ENCODE results near the gene PTPRA. TPM values are rescaled to one million over a fixed set of nuclear protein-coding genes. Genes with fewer than 3 reads are reported as not detected.

Gene PTPRA
- total RNA-seq, 1 experiment from 2014 or later = 57.0 TPM

- no peaks in the 10 kb centered on the region for H3K27me3 Mint-ChIP-seq (ENCODE audit: insufficient read depth, unreplicated experiment)
- TF ChIP-seq CTCF (IDR thresholded peaks at IDR 0.05; ENCODE audit: insufficient read depth in 1 of 2, low read depth in 1 of 2, low read length in 1 of 2, severe bottlenecking in 1 of 2, unreplicated experiment in 1 of 2) = no peak
- ChIA-PET POLR2A (no interaction called here), CTCF (no interaction called here)
- H3K4me1 Mint-ChIP-seq (ENCODE audit: low read depth, unreplicated experiment) = peaks cover 18% of the 10 kb centered on the region
- Histone ChIP-seq H3K36me3 (ENCODE audit: control insufficient read depth, insufficient read depth, low read length) (no peaks in the 10 kb centered on the region; the same call in 1 of the 2 replicates), H3K9me3 (no peaks in the 10 kb centered on the region), H3K4me3 (ENCODE audit: low read depth, low read length) (no peak overlapping the region), H3K27me3 (replicated peaks; ENCODE audit: control insufficient read depth, insufficient read depth, low read length) (no peaks in the 10 kb centered on the region), H3K4me1 (peaks cover 24% of the 10 kb centered on the region)
- no peaks in the 10 kb centered on the region for H3K9me3 Mint-ChIP-seq (ENCODE audit: unreplicated experiment)
- H3K27ac Mint-ChIP-seq (ENCODE audit: unreplicated experiment) = no peak overlapping the region
- BruUV-seq (replicated peaks) = no TSS peak
- intact Hi-C loops (cut with micrococcal nuclease; ENCODE audit: unreplicated experiment) = no loop called here
- DNase-seq = no peak
- peaks cover 6% of the 10 kb centered on the region for H3K36me3 Mint-ChIP-seq (ENCODE audit: insufficient read depth, unreplicated experiment)
- no peak overlapping the region for H3K4me3 Mint-ChIP-seq (ENCODE audit: unreplicated experiment)
These were observed 48.2 kb downstream of the PTPRA start for GRCh38 chr20:2921506-2921905.

GRCh38 chr20:2922957-2923356 is 49.7 kb downstream of the PTPRA start:
- no peak overlapping the region for H3K27ac Mint-ChIP-seq (ENCODE audit: unreplicated experiment)
- Histone ChIP-seq H3K4me1 (peaks cover 24% of the 10 kb centered on the region), H3K4me3 (ENCODE audit: low read depth, low read length) (no peak overlapping the region), H3K9me3 (no peaks in the 10 kb centered on the region), H3K27me3 (replicated peaks; ENCODE audit: control insufficient read depth, insufficient read depth, low read length) (no peaks in the 10 kb centered on the region), H3K36me3 (ENCODE audit: control insufficient read depth, insufficient read depth, low read length) (no peaks in the 10 kb centered on the region; the same call in 1 of the 2 replicates)
- POLR2A ChIA-PET = interaction anchor here (0.6 to 0.9 kb wide), 4 partner anchors 78 to 270 kb away, joined by 3 to 5 read pairs (median 4); partner anchors contain the start of gene NOP56
- peak; percentile 45 to 54 for DNase-seq
- CTCF ChIA-PET = interaction anchor here (0.7 to 1.8 kb wide), 2 partner anchors 9 to 78 kb away, joined by 6 to 8 read pairs; no protein-coding TSS in a partner anchor
- peaks cover 12% of the 10 kb centered on the region for H3K36me3 Mint-ChIP-seq (ENCODE audit: insufficient read depth, unreplicated experiment)
- H3K4me3 Mint-ChIP-seq (ENCODE audit: unreplicated experiment) = no peak overlapping the region
- H3K27me3 Mint-ChIP-seq (ENCODE audit: insufficient read depth, unreplicated experiment) = no peaks in the 10 kb centered on the region
- H3K9me3 Mint-ChIP-seq (ENCODE audit: unreplicated experiment) = no peaks in the 10 kb centered on the region
- peaks cover 18% of the 10 kb centered on the region for H3K4me1 Mint-ChIP-seq (ENCODE audit: low read depth, unreplicated experiment)
- no peak for TF ChIP-seq CTCF (IDR thresholded peaks at IDR 0.05; ENCODE audit: insufficient read depth in 1 of 2, low read depth in 1 of 2, low read length in 1 of 2, severe bottlenecking in 1 of 2, unreplicated experiment in 1 of 2)
- no TSS peak for BruUV-seq (replicated peaks)
- intact Hi-C loops (cut with micrococcal nuclease; ENCODE audit: unreplicated experiment) = no loop called here

- H3K9me3 ChIP-seq = no peaks in the 10 kb centered on the region
- peaks cover 13% of the 10 kb centered on the region for H3K36me3 Mint-ChIP-seq (ENCODE audit: insufficient read depth, unreplicated experiment)
- POLR2A ChIA-PET = no interaction called here
- CTCF ChIA-PET = no interaction called here
- no peaks in the 10 kb centered on the region for H3K27me3 ChIP-seq (replicated peaks; ENCODE audit: control insufficient read depth, insufficient read depth, low read length)
- H3K9me3 Mint-ChIP-seq (ENCODE audit: unreplicated experiment) = no peaks in the 10 kb centered on the region
- no peak for TF ChIP-seq CTCF (IDR thresholded peaks at IDR 0.05; ENCODE audit: insufficient read depth in 1 of 2, low read depth in 1 of 2, low read length in 1 of 2, severe bottlenecking in 1 of 2, unreplicated experiment in 1 of 2)
- no peaks in the 10 kb centered on the region for H3K27me3 Mint-ChIP-seq (ENCODE audit: insufficient read depth, unreplicated experiment)
- no peaks in the 10 kb centered on the region for H3K36me3 ChIP-seq (ENCODE audit: control insufficient read depth, insufficient read depth, low read length)
- no peak overlapping the region for H3K4me3 ChIP-seq (ENCODE audit: low read depth, low read length)
- no peak overlapping the region for H3K27ac Mint-ChIP-seq (ENCODE audit: unreplicated experiment)
- H3K4me1 Mint-ChIP-seq (ENCODE audit: low read depth, unreplicated experiment) = no peaks in the 10 kb centered on the region
- no TSS peak for BruUV-seq (replicated peaks)
- no peak for DNase-seq
- H3K4me3 Mint-ChIP-seq (ENCODE audit: unreplicated experiment) = no peak overlapping the region
- H3K4me1 ChIP-seq = no peaks in the 10 kb centered on the region
- intact Hi-C loops (cut with micrococcal nuclease; ENCODE audit: unreplicated experiment) = no loop called here
These were observed 57.3 kb downstream of the PTPRA start for GRCh38 chr20:2930538-2930937.
